ENCODE results near the gene TNFRSF1B.

GRCh38 chr1:12149791-12150175, 17.0 kb upstream of the TNFRSF1B start:
- TF ChIP-seq CTCF (IDR thresholded peaks at IDR 0.05) = no peak
- no peak for TF ChIP-seq POLR2A (IDR thresholded peaks at IDR 0.05)

Data from uterus (tissue), 2 donors.